GM12878 (cell line): ENCODE measurements around the gene RANBP9. TPM values are rescaled to one million over a fixed set of nuclear protein-coding genes. Genes with fewer than 3 reads are reported as not detected.

ENCODE experiments used
- NFIC ChIP-seq: IDR thresholded peaks from 2 replicates; pipeline ENCODE4 v1.6.1; 2012; ENCODE audit warnings: low read depth, mild to moderate bottlenecking, inconsistent platforms, low read length, moderate library complexity
- SUZ12 ChIP-seq: fragments of 200-600 bp; sonication (generic); IDR thresholded peaks from one replicate; pipeline ENCODE4 v1.6.1; 2018; ENCODE audit warnings: antibody characterized with exemption, mild to moderate bottlenecking; ENCODE audit not compliant: unreplicated experiment
- ZNF207 ChIP-seq: fragments of 450-650 bp; IDR thresholded peaks from 2 replicates; pipeline ENCODE4 v1.6.1; 2014; ENCODE audit warnings: antibody characterized with exemption, mild to moderate bottlenecking, borderline replicate concordance
- ZZZ3 ChIP-seq: IDR thresholded peaks from 2 replicates; pipeline ENCODE4 v1.6.1; 2011; ENCODE audit warnings: low read depth; ENCODE audit not compliant: control insufficient read depth, insufficient read length
- polyA plus RNA-seq, 11 experiments: library from polyadenylated mRNA; depleted of rRNA in 4 of 11; unstranded in 6 of 11; stranded (reverse) in 5 of 11; fragments of >200 nt; fragmentation: Nextera tagmentation in 4 of 11; fragmentation: Illumina TruSeq in 1 of 11; extraction: Ambion mirVana in 4 of 11; extraction: Trizol in 1 of 11; gene quantifications; 1 replicate in 1 of 11; 2 replicates in 10 of 11; pipeline versions ENCODE4 v1.2.1 to v1.2.3, GENCODE V29; 2011 to 2016; ENCODE audit warnings: inconsistent platforms in 2 of 11, missing spikeins in 2 of 11, low read depth in 1 of 11
- total RNA-seq, 4 experiments: library from RNA; depleted of rRNA in 3 of 4; stranded (reverse); fragments of >200 nt in 3 of 4; fragmentation: Illumina TruSeq in 1 of 4; extraction: Trizol in 1 of 4; gene quantifications; 2 replicates each; pipeline versions ENCODE4 v1.2.1 to v1.2.3, GENCODE V29; 2013 to 2021
- TF ChIP-seq, protein P1 (sequence below): fragments of 450-650 bp; formaldehyde crosslinking; IDR thresholded peaks from 2 replicates; pipeline ENCODE4 v1.4.0; 2022; ENCODE audit warnings: mild to moderate bottlenecking, moderate library complexity
- TF ChIP-seq, protein P2 (sequence below): fragments of 450-650 bp; IDR thresholded peaks from 2 replicates; pipeline ENCODE4 v1.6.1; 2014; ENCODE audit warnings: mild to moderate bottlenecking

RANBP9 gene
- total and polyA plus RNA-seq, 10 of the 15 experiments (the other 5 are each of a cell fraction or from before 2014, with no cell fraction given), result 3.7 to 43.1 (median 16.2) TPM

GRCh38 chr6:13572240-13572639, 139.4 kb downstream of the RANBP9 start (continued):
- TF ChIP-seq, protein P1, sequence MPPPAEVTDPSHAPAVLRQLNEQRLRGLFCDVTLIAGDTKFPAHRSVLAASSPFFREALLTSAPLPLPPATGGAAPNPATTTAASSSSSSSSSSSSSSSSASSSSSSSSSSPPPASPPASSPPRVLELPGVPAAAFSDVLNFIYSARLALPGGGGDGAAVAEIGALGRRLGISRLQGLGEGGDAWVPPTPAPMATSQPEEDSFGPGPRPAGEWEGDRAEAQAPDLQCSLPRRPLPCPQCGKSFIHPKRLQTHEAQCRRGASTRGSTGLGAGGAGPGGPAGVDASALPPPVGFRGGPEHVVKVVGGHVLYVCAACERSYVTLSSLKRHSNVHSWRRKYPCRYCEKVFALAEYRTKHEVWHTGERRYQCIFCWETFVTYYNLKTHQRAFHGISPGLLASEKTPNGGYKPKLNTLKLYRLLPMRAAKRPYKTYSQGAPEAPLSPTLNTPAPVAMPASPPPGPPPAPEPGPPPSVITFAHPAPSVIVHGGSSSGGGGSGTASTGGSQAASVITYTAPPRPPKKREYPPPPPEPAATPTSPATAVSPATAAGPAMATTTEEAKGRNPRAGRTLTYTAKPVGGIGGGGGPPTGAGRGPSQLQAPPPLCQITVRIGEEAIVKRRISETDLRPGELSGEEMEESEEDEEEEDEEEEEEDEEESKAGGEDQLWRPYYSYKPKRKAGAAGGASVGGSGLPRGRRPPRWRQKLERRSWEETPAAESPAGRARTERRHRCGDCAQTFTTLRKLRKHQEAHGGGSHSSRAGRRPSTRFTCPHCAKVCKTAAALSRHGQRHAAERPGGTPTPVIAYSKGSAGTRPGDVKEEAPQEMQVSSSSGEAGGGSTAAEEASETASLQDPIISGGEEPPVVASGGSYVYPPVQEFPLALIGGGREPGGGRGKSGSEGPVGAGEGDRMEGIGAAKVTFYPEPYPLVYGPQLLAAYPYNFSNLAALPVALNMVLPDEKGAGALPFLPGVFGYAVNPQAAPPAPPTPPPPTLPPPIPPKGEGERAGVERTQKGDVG, result no peak
- TF ChIP-seq NFIC (no peak), ZZZ3 (no peak), ZNF207 (no peak), SUZ12 (no peak)
- TF ChIP-seq, protein P2, sequence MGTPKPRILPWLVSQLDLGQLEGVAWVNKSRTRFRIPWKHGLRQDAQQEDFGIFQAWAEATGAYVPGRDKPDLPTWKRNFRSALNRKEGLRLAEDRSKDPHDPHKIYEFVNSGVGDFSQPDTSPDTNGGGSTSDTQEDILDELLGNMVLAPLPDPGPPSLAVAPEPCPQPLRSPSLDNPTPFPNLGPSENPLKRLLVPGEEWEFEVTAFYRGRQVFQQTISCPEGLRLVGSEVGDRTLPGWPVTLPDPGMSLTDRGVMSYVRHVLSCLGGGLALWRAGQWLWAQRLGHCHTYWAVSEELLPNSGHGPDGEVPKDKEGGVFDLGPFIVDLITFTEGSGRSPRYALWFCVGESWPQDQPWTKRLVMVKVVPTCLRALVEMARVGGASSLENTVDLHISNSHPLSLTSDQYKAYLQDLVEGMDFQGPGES, result no peak
- TF ChIP-seq, all 136 proteins: peak for 0

Other genes starting within 250 kb of the RANBP9 start
- 16.3 and 16.8 TPM in 2 replicates for gene GFOD1, start 224.2 kb downstream of the RANBP9 start, total RNA-seq (2014; rRNA removed)
- 14.6 and 15.1 TPM in 2 replicates for gene GFOD1, start 224.2 kb downstream of the RANBP9 start, total RNA-seq (2014; rRNA removed; fragmentation: Illumina TruSeq; extraction: Trizol)
- 18.0 and 20.6 TPM in 2 replicates for gene GFOD1, start 224.2 kb downstream of the RANBP9 start, total RNA-seq (2021)
- gene GFOD1, start 224.2 kb downstream of the RANBP9 start, polyA plus RNA-seq (2011; rRNA removed), result 40.1 and 41.4 TPM in 2 replicates
- gene GFOD1, start 224.2 kb downstream of the RANBP9 start, polyA plus RNA-seq (2014; fragmentation: Illumina TruSeq; extraction: Trizol), result 9.8 and 10.2 TPM in 2 replicates
- 1 to 10 TPM; 6.5 to 7.9 TPM for gene GFOD1, start 224.2 kb downstream of the RANBP9 start, polyA plus RNA-seq (2014; fragmentation: Nextera tagmentation; extraction: Ambion mirVana)
- gene GFOD1, start 224.2 kb downstream of the RANBP9 start, polyA plus RNA-seq (2014; rRNA removed), result 14.8 and 16.1 TPM in 2 replicates
- gene GFOD1, start 224.2 kb downstream of the RANBP9 start, polyA plus RNA-seq (2016; fragmentation: Nextera tagmentation; extraction: Ambion mirVana), result 10 to 100 TPM; 16.9 to 22.8 TPM
- gene SIRT5, start 137.2 kb downstream of the RANBP9 start, total RNA-seq (2014; rRNA removed), result 9.0 and 13.5 TPM in 2 replicates
- 8.0 and 11.5 TPM in 2 replicates for gene SIRT5, start 137.2 kb downstream of the RANBP9 start, total RNA-seq (2014; rRNA removed; fragmentation: Illumina TruSeq; extraction: Trizol)
- 7.8 and 8.3 TPM in 2 replicates for gene SIRT5, start 137.2 kb downstream of the RANBP9 start, total RNA-seq (2021)
- 12.4 and 13.0 TPM in 2 replicates for gene SIRT5, start 137.2 kb downstream of the RANBP9 start, polyA plus RNA-seq (2011; rRNA removed)
- 8.3 and 10.4 TPM in 2 replicates for gene SIRT5, start 137.2 kb downstream of the RANBP9 start, polyA plus RNA-seq (2014; fragmentation: Illumina TruSeq; extraction: Trizol)
- gene SIRT5, start 137.2 kb downstream of the RANBP9 start, polyA plus RNA-seq (2014; fragmentation: Nextera tagmentation; extraction: Ambion mirVana), result 1 to 10 TPM; 1.7 to 2.5 TPM
- gene SIRT5, start 137.2 kb downstream of the RANBP9 start, polyA plus RNA-seq (2014; rRNA removed), result 8.5 and 9.7 TPM in 2 replicates
- gene SIRT5, start 137.2 kb downstream of the RANBP9 start, polyA plus RNA-seq (2016; fragmentation: Nextera tagmentation; extraction: Ambion mirVana), result 10 to 100 TPM; 10.3 to 12.0 TPM
- gene NOL7, start 96.5 kb downstream of the RANBP9 start, total RNA-seq (2014; rRNA removed), result 75.6 and 79.8 TPM in 2 replicates
- 102 and 103 TPM in 2 replicates for gene NOL7, start 96.5 kb downstream of the RANBP9 start, total RNA-seq (2014; rRNA removed; fragmentation: Illumina TruSeq; extraction: Trizol)
- 80.1 and 86.2 TPM in 2 replicates for gene NOL7, start 96.5 kb downstream of the RANBP9 start, total RNA-seq (2021)
- gene NOL7, start 96.5 kb downstream of the RANBP9 start, polyA plus RNA-seq (2011; rRNA removed), result 34.6 and 59.2 TPM in 2 replicates
- 101 and 110 TPM in 2 replicates for gene NOL7, start 96.5 kb downstream of the RANBP9 start, polyA plus RNA-seq (2014; fragmentation: Illumina TruSeq; extraction: Trizol)
- 10 to 100 TPM; 12.2 to 31.2 TPM for gene NOL7, start 96.5 kb downstream of the RANBP9 start, polyA plus RNA-seq (2014; fragmentation: Nextera tagmentation; extraction: Ambion mirVana)
- gene NOL7, start 96.5 kb downstream of the RANBP9 start, polyA plus RNA-seq (2014; rRNA removed), result 86.3 and 86.9 TPM in 2 replicates
- 100 to 1,000 TPM; 218 to 222 TPM for gene NOL7, start 96.5 kb downstream of the RANBP9 start, polyA plus RNA-seq (2016; fragmentation: Nextera tagmentation; extraction: Ambion mirVana)
- 16.8 and 18.1 TPM in 2 replicates for gene MCUR1, start 102.7 kb upstream of the RANBP9 start, total RNA-seq (2014; rRNA removed)
- 24.2 and 26.7 TPM in 2 replicates for gene MCUR1, start 102.7 kb upstream of the RANBP9 start, total RNA-seq (2014; rRNA removed; fragmentation: Illumina TruSeq; extraction: Trizol)
- gene MCUR1, start 102.7 kb upstream of the RANBP9 start, total RNA-seq (2021), result 31.7 and 34.9 TPM in 2 replicates
- gene MCUR1, start 102.7 kb upstream of the RANBP9 start, polyA plus RNA-seq (2011; rRNA removed), result 12.0 and 20.5 TPM in 2 replicates
- gene MCUR1, start 102.7 kb upstream of the RANBP9 start, polyA plus RNA-seq (2014; fragmentation: Illumina TruSeq; extraction: Trizol), result 19.7 and 22.2 TPM in 2 replicates
- gene MCUR1, start 102.7 kb upstream of the RANBP9 start, polyA plus RNA-seq (2014; fragmentation: Nextera tagmentation; extraction: Ambion mirVana), result 1 to 10 TPM; 4.4 to 9.4 TPM
- gene MCUR1, start 102.7 kb upstream of the RANBP9 start, polyA plus RNA-seq (2014; rRNA removed), result 14.4 and 17.2 TPM in 2 replicates
- 10 to 100 TPM; 36.1 to 43.9 TPM for gene MCUR1, start 102.7 kb upstream of the RANBP9 start, polyA plus RNA-seq (2016; fragmentation: Nextera tagmentation; extraction: Ambion mirVana)
- not detected in 2 replicates for gene RNF182, start 213.1 kb upstream of the RANBP9 start, total RNA-seq (2014; rRNA removed)
- gene RNF182, start 213.1 kb upstream of the RANBP9 start, total RNA-seq (2014; rRNA removed; fragmentation: Illumina TruSeq; extraction: Trizol), result not detected in 2 replicates
- not detected in 2 replicates for gene RNF182, start 213.1 kb upstream of the RANBP9 start, total RNA-seq (2021)
- not detected in 2 replicates for gene RNF182, start 213.1 kb upstream of the RANBP9 start, polyA plus RNA-seq (2011; rRNA removed)
- not detected in 2 replicates for gene RNF182, start 213.1 kb upstream of the RANBP9 start, polyA plus RNA-seq (2014; fragmentation: Illumina TruSeq; extraction: Trizol)
- not detected for gene RNF182, start 213.1 kb upstream of the RANBP9 start, polyA plus RNA-seq (2014; fragmentation: Nextera tagmentation; extraction: Ambion mirVana)
- not detected in 2 replicates for gene RNF182, start 213.1 kb upstream of the RANBP9 start, polyA plus RNA-seq (2014; rRNA removed)
- not detected for gene RNF182, start 213.1 kb upstream of the RANBP9 start, polyA plus RNA-seq (2016; fragmentation: Nextera tagmentation; extraction: Ambion mirVana)